ENCODE results near the gene DUS3L.

Gene DUS3L

GRCh38 chr19:5742051-5742450 is 48.9 kb downstream of the DUS3L start:
- TF ChIP-seq, protein P1, sequence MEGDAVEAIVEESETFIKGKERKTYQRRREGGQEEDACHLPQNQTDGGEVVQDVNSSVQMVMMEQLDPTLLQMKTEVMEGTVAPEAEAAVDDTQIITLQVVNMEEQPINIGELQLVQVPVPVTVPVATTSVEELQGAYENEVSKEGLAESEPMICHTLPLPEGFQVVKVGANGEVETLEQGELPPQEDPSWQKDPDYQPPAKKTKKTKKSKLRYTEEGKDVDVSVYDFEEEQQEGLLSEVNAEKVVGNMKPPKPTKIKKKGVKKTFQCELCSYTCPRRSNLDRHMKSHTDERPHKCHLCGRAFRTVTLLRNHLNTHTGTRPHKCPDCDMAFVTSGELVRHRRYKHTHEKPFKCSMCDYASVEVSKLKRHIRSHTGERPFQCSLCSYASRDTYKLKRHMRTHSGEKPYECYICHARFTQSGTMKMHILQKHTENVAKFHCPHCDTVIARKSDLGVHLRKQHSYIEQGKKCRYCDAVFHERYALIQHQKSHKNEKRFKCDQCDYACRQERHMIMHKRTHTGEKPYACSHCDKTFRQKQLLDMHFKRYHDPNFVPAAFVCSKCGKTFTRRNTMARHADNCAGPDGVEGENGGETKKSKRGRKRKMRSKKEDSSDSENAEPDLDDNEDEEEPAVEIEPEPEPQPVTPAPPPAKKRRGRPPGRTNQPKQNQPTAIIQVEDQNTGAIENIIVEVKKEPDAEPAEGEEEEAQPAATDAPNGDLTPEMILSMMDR (IDR thresholded peaks at IDR 0.05), result no peak
- Mint-ChIP-seq H3K27ac (no peak overlapping the region), H3K36me3 (ENCODE audit: low read depth) (no peaks in the 10 kb centered on the region), H3K4me3 (no peak overlapping the region), H3K4me1 (no peaks in the 10 kb centered on the region), H3K27me3 (ENCODE audit: low read depth, poor library complexity) (peaks cover 44% of the 10 kb centered on the region), H3K9me3 (no peaks in the 10 kb centered on the region)
- DNase-seq, result no peak

DNA sequence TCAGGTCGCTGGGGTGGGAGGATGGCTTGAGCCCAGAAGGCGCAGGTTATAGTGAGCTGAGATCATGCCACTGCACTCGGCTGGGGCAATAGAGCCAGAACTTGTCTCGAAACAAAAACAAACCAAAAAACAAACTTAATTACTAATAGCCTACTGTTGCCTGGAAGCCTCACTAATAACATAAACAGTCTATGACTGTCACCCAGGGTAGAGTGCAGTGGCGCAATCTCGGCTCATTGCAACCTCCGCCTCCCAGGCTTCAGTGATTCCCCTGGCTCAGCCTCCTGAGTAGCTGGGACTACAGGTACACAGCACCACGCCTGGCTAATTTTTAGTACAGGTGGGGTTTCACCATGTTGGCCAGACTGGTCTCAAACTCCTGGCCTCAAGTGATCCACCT is 52.5 kb downstream of the DUS3L start:
- peaks cover 35% of the 10 kb centered on the region for H3K27me3 Mint-ChIP-seq (ENCODE audit: low read depth, poor library complexity)
- no peaks in the 10 kb centered on the region for H3K9me3 Mint-ChIP-seq

More for the DNA sequence above, 52.5 kb downstream of the DUS3L start:
- DNase-seq, result no peak
- TF ChIP-seq, protein P1 (IDR thresholded peaks at IDR 0.05), result no peak
- H3K4me3 Mint-ChIP-seq, result no peak overlapping the region
- no peaks in the 10 kb centered on the region for H3K4me1 Mint-ChIP-seq
- H3K36me3 Mint-ChIP-seq (ENCODE audit: low read depth), result no peaks in the 10 kb centered on the region
- H3K27ac Mint-ChIP-seq, result no peak overlapping the region

Data from nephron progenitor cell (in vitro differentiated cells).